Measurements from ENCODE around the gene EARS2.

DNA sequence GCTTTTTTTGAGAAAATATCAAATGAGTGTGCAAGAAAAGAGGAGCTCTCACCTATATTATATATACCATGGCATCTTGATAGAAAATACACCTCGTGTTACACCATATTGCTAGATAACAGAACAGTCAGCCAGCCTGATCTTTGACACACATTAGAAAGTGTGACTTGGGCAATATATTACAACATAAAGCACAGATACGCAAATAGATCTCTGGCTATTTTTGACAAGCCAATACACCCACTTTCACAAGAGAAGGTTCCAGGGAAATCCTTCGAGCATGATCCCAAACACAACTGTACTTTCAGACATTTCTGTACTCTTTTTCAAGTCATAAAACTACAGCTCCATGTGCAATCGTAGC is 56.3 kb downstream of the EARS2 start:
- TF ChIP-seq, protein P1, sequence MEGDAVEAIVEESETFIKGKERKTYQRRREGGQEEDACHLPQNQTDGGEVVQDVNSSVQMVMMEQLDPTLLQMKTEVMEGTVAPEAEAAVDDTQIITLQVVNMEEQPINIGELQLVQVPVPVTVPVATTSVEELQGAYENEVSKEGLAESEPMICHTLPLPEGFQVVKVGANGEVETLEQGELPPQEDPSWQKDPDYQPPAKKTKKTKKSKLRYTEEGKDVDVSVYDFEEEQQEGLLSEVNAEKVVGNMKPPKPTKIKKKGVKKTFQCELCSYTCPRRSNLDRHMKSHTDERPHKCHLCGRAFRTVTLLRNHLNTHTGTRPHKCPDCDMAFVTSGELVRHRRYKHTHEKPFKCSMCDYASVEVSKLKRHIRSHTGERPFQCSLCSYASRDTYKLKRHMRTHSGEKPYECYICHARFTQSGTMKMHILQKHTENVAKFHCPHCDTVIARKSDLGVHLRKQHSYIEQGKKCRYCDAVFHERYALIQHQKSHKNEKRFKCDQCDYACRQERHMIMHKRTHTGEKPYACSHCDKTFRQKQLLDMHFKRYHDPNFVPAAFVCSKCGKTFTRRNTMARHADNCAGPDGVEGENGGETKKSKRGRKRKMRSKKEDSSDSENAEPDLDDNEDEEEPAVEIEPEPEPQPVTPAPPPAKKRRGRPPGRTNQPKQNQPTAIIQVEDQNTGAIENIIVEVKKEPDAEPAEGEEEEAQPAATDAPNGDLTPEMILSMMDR (IDR thresholded peaks at IDR 0.05), result no peak
- TF ChIP-seq POLR2A (IDR thresholded peaks at IDR 0.05), result no peak
